ENCODE measurements around the gene NTMT2.

DNA sequence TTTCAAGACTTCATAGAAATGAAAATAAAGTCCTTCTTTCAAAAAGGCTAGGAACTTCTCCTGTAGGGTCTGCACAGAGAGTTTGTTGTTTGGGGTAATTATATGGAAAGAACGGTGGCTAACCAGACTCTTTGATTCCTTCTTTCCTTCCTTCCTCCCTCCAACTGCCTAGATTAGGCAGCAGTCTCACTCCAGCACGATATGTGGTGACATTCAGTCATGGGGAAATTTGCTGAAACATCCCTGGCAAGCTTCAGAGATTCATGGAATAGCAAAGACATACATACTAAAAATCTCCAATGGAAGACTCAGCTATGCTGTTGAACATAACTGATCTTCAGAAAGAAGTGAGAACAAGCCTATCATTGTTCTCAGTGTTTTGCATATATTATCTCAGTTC is 4.3 kb downstream of the NTMT2 start:
- TF ChIP-seq, protein P1, sequence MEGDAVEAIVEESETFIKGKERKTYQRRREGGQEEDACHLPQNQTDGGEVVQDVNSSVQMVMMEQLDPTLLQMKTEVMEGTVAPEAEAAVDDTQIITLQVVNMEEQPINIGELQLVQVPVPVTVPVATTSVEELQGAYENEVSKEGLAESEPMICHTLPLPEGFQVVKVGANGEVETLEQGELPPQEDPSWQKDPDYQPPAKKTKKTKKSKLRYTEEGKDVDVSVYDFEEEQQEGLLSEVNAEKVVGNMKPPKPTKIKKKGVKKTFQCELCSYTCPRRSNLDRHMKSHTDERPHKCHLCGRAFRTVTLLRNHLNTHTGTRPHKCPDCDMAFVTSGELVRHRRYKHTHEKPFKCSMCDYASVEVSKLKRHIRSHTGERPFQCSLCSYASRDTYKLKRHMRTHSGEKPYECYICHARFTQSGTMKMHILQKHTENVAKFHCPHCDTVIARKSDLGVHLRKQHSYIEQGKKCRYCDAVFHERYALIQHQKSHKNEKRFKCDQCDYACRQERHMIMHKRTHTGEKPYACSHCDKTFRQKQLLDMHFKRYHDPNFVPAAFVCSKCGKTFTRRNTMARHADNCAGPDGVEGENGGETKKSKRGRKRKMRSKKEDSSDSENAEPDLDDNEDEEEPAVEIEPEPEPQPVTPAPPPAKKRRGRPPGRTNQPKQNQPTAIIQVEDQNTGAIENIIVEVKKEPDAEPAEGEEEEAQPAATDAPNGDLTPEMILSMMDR (conservative IDR thresholded peaks at IDR 0.05; ENCODE audit: low read length): no peak
- no peak for TF ChIP-seq EZH2phosphoT487 (IDR thresholded peaks at IDR 0.05; ENCODE audit: borderline replicate concordance)

Data from Loucy (cell line).